Measurements from ENCODE around the gene ARHGAP33.

GRCh38 chr19:35833972-35834371, 58.6 kb downstream of the ARHGAP33 start:
- TF ChIP-seq POLR2A (IDR thresholded peaks at IDR 0.05) (no peak), CTCF (IDR thresholded peaks at IDR 0.05) (no peak), EP300 (IDR thresholded peaks at IDR 0.05) (no peak), POLR2AphosphoS5 (IDR thresholded peaks at IDR 0.05) (no peak)

Data from suprapubic skin (tissue), 4 donors.